Hepatocyte (in vitro differentiated cells): Measurements from ENCODE around the gene ERBB2. TPM values are rescaled to one million over a fixed set of nuclear protein-coding genes. Genes with fewer than 3 reads are reported as not detected.

Source experiments
- DNase-seq: peaks from one replicate; pipeline ENCODE4 v3.0.0-alpha.2; 2016; ENCODE audit warnings: low spot score
- H2AFZ ChIP-seq: fragments of 200-600 bp; sonication (generic); 2 replicates; pipeline ENCODE4 v1.6.0; 2016; ENCODE audit warnings: antibody characterized with exemption, mild to moderate bottlenecking
- H3K27ac ChIP-seq: fragments of 200-600 bp; sonication (generic); 2 replicates; pipeline ENCODE4 v1.5.1; 2016; ENCODE audit warnings: mild to moderate bottlenecking
- H3K27me3 ChIP-seq: fragments of 200-600 bp; sonication (generic); 2 replicates; pipeline ENCODE4 v1.6.1; 2016
- H3K36me3 ChIP-seq: fragments of 200-600 bp; sonication (generic); replicated peaks from 2 replicates; pipeline ENCODE4 v1.5.1; 2016; ENCODE audit warnings: low read depth; ENCODE audit not compliant: insufficient read depth
- H3K4me1 ChIP-seq: fragments of 200-600 bp; sonication (generic); 2 replicates; pipeline ENCODE4 v1.5.1; 2016; ENCODE audit warnings: mild to moderate bottlenecking, moderate library complexity; ENCODE audit not compliant: insufficient read depth
- H3K4me2 ChIP-seq: fragments of 200-600 bp; sonication (generic); 2 replicates; pipeline ENCODE4 v1.6.0; 2016
- H3K4me3 ChIP-seq: fragments of 200-600 bp; sonication (generic); 2 replicates; pipeline ENCODE4 v1.5.1; 2016; ENCODE audit warnings: mild to moderate bottlenecking
- H3K79me2 ChIP-seq: fragments of 200-600 bp; sonication (generic); 2 replicates; pipeline ENCODE4 v1.6.0; 2017; ENCODE audit warnings: mild to moderate bottlenecking
- H3K9me2 ChIP-seq: fragments of 200-600 bp; sonication (generic); replicated peaks from 2 replicates; pipeline ENCODE4 v1.6.0; 2017; ENCODE audit warnings: mild to moderate bottlenecking; ENCODE audit not compliant: insufficient read depth
- H3K9me3 ChIP-seq: fragments of 200-600 bp; sonication (generic); 2 replicates; pipeline ENCODE4 v1.5.1; 2016; ENCODE audit warnings: low read depth, mild to moderate bottlenecking
- H4K20me1 ChIP-seq: fragments of 200-600 bp; sonication (generic); 2 replicates; pipeline ENCODE4 v1.6.0; 2016; ENCODE audit warnings: mild to moderate bottlenecking; ENCODE audit not compliant: insufficient read depth, poor library complexity, severe bottlenecking
- EZH2 ChIP-seq: fragments of 200-600 bp; sonication (generic); IDR thresholded peaks from 2 replicates; pipeline ENCODE4 v1.6.1; 2016; ENCODE audit warnings: antibody characterized with exemption, mild to moderate bottlenecking, borderline replicate concordance
- EZH2phosphoT487 ChIP-seq: fragments of 200-600 bp; sonication (generic); IDR thresholded peaks from one replicate; pipeline ENCODE4 v1.6.1; 2018; ENCODE audit warnings: antibody characterized with exemption, mild to moderate bottlenecking, low read depth, moderate library complexity; ENCODE audit not compliant: unreplicated experiment, severe bottlenecking
- WGBS: methylation state at CpG from one replicate; pipeline ENCODE4 v1.1.6; 2016; ENCODE audit warnings: low lambda C conversion rate; ENCODE audit errors: missing lambda C conversion rate; 5-methylcytosine and 5-hydroxymethylcytosine counted together
- microRNA-seq: library from miRNA; unstranded; fragments of <30 nt; microRNA quantifications from one replicate; pipeline ENCODE4, GENCODE V29; 2017
- polyA plus RNA-seq: library from polyadenylated mRNA; unstranded; fragments of >200 nt; fragmentation: Nextera tagmentation; extraction: Ambion mirVana; gene quantifications from 2 replicates; pipeline ENCODE4 v1.2.1, GENCODE V29; 2016
- small RNA-seq: library from RNA; depleted of rRNA; stranded (forward); fragments of <200 nt; gene quantifications from one replicate; pipeline ENCODE3, GENCODE V24; 2014
- total RNA-seq: library from RNA; depleted of rRNA; stranded (reverse); fragments of >200 nt; gene quantifications from 2 replicates; pipeline ENCODE4 v1.2.3, GENCODE V29; 2014
- TF ChIP-seq, protein P1 (sequence below): fragments of 200-600 bp; sonication (generic); IDR thresholded peaks from 2 replicates; pipeline ENCODE4 v1.5.1; 2016; ENCODE audit warnings: antibody characterized with exemption, mild to moderate bottlenecking; ENCODE audit not compliant: poor library complexity

Gene ERBB2
- total and polyA plus RNA-seq, 2 experiments from 2014 or later: 76.4 to 93.1 TPM

DNA sequence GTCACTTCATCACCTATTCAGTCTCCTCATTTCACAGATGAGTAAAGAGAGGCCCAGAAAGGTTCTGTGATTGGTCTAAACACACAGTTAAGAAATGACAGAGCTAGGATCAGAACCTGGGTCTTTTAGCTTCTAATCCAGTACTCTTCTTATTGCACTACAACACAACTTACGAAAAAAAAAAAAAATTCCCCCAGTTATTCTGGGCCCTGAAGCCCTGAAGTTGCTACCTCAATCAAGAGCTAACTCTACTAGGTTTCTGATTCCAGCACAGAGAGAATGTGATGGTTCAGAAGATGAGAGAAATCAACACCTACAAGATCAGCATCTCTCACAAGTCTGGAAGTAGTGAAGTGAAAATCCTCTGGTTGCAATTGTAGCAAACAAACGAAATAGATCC is 75.2 kb downstream of the ERBB2 start:
- Histone ChIP-seq H2AFZ (no peak overlapping the region), H3K36me3 (no peaks in the 10 kb centered on the region), H3K9me2 (no peaks in the 10 kb centered on the region), H3K4me1 (no peaks in the 10 kb centered on the region), H3K27me3 (no peaks in the 10 kb centered on the region), H3K4me3 (no peak overlapping the region), H3K79me2 (no peaks in the 10 kb centered on the region), H3K27ac (no peak overlapping the region), H3K9me3 (no peaks in the 10 kb centered on the region), H4K20me1 (no peaks in the 10 kb centered on the region), H3K4me2 (no peak overlapping the region)
- WGBS: 92% methylated on average over 2 of the region's 2 CpGs
- TF ChIP-seq EZH2phosphoT487 (no peak), EZH2 (no peak)
- TF ChIP-seq, protein P1, sequence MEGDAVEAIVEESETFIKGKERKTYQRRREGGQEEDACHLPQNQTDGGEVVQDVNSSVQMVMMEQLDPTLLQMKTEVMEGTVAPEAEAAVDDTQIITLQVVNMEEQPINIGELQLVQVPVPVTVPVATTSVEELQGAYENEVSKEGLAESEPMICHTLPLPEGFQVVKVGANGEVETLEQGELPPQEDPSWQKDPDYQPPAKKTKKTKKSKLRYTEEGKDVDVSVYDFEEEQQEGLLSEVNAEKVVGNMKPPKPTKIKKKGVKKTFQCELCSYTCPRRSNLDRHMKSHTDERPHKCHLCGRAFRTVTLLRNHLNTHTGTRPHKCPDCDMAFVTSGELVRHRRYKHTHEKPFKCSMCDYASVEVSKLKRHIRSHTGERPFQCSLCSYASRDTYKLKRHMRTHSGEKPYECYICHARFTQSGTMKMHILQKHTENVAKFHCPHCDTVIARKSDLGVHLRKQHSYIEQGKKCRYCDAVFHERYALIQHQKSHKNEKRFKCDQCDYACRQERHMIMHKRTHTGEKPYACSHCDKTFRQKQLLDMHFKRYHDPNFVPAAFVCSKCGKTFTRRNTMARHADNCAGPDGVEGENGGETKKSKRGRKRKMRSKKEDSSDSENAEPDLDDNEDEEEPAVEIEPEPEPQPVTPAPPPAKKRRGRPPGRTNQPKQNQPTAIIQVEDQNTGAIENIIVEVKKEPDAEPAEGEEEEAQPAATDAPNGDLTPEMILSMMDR: no peak
- no peak for DNase-seq

DNA sequence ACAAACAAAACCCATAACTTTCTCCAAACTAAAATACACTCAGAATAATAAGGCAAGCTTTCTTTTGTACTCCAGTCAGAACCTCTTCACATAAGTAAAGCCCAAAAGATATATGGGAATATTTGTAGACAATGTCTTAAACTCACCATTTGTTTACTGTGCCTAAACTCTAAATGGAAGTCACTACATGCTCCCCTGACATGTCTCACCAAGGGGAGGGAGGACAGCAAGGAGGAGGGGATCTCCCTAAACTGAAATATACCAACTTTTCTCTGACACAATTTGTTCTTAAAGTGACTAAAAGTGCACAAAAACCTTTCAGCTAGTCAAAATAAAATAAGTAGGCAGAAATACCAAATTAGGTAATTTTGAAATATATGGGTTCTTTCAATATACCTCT is 76.4 kb downstream of the ERBB2 start:
- no peaks in the 10 kb centered on the region for H3K9me2 ChIP-seq
- H3K27me3 ChIP-seq: no peaks in the 10 kb centered on the region
- H2AFZ ChIP-seq: no peak overlapping the region
- H3K36me3 ChIP-seq: no peaks in the 10 kb centered on the region
- no peaks in the 10 kb centered on the region for H3K79me2 ChIP-seq
- no peaks in the 10 kb centered on the region for H3K4me1 ChIP-seq
- DNase-seq: no peak
- H3K4me2 ChIP-seq: no peak overlapping the region
- H4K20me1 ChIP-seq: no peaks in the 10 kb centered on the region
- H3K4me3 ChIP-seq: no peak overlapping the region
- no peak overlapping the region for H3K27ac ChIP-seq
- TF ChIP-seq, protein P1: no peak
- TF ChIP-seq EZH2 (no peak), EZH2phosphoT487 (no peak)
- no peaks in the 10 kb centered on the region for H3K9me3 ChIP-seq

DNA sequence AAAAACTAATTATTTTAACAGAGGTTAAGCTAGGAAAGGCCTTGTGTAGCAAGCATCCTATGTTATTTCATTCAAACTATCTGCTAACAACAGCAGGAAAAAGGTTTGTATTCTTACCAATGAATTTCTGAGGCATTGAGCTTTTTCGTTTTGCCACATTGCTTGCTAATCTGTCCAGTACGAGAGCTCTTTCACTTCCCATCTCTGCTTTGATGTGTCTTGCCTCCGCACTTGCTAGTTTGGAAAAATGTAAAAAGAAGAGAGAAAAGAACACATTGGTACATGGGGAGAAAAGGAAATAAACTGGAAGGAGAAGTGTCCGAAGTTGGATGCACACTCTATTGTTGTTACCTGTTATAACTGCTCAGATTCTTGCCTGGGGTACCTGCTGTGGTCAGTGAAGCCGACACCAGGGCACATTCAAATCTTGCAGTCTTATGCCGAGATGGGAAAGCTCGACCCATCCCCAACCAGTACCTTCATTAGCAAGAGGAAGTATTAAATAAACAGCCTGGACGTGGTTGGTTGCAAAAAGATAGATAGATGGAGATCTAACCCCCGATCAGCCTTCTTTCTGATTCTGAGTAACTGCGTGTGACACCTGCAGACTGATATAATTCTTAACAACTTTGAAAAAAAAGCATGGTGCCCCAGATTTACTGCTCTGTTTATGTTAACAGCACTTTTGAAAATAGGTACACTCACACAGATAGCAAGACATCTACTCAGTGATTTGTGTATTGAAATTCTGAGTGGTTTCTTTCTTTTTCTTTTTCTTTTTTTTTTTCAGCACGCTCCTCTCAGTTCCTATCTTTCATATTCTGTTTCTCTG is 77.9 kb downstream of the ERBB2 start:
- H3K27me3 ChIP-seq: no peaks in the 10 kb centered on the region
- TF ChIP-seq, protein P1: no peak
- no peak for TF ChIP-seq EZH2
- no peak for TF ChIP-seq EZH2phosphoT487
- H3K79me2 ChIP-seq: no peaks in the 10 kb centered on the region
- peaks cover 4% of the 10 kb centered on the region for H3K4me1 ChIP-seq
- no peak overlapping the region for H3K27ac ChIP-seq
- H3K9me3 ChIP-seq: no peaks in the 10 kb centered on the region
- H3K9me2 ChIP-seq: no peaks in the 10 kb centered on the region
- WGBS: 78% methylated on average over 11 of the region's 11 CpGs
- DNase-seq: no peak
- H2AFZ ChIP-seq: no peak overlapping the region
- H3K4me3 ChIP-seq: no peak overlapping the region
- H4K20me1 ChIP-seq: no peaks in the 10 kb centered on the region
- H3K4me2 ChIP-seq: no peak overlapping the region
- H3K36me3 ChIP-seq: no peaks in the 10 kb centered on the region

Small RNA genes within 50 kb of the gene (microRNA-seq; reads per million reads assigned to microRNA genes)
- 7.2 reads per million, percentile 18 among the genes with 10 or more reads in this experiment for gene MIR4728

Small RNA genes within 50 kb of the gene (small RNA-seq; reads per million reads assigned to genes)
- 0.16 reads per million for gene MIR4728

Other genes starting within 250 kb of the ERBB2 start
- 22.8 and 25.0 TPM in 2 replicates for gene MED1, start 248.8 kb upstream of the ERBB2 start, total RNA-seq
- gene MED1, start 248.8 kb upstream of the ERBB2 start, polyA plus RNA-seq: 7.3 and 8.7 TPM in 2 replicates
- 33.8 and 41.3 TPM in 2 replicates for gene CDK12, start 238.6 kb upstream of the ERBB2 start, total RNA-seq
- gene CDK12, start 238.6 kb upstream of the ERBB2 start, polyA plus RNA-seq: 7.7 and 10.2 TPM in 2 replicates
- not detected in 2 replicates for gene NEUROD2, start 92.1 kb upstream of the ERBB2 start, total RNA-seq
- gene NEUROD2, start 92.1 kb upstream of the ERBB2 start, polyA plus RNA-seq: not detected in 2 replicates
- gene PPP1R1B, start 73.1 kb upstream of the ERBB2 start, total RNA-seq: 1.5 TPM in 2 replicates
- 3.7 TPM in 2 replicates for gene PPP1R1B, start 73.1 kb upstream of the ERBB2 start, polyA plus RNA-seq
- 61.6 and 76.5 TPM in 2 replicates for gene STARD3, start 62.9 kb upstream of the ERBB2 start, total RNA-seq
- 89.0 and 90.3 TPM in 2 replicates for gene STARD3, start 62.9 kb upstream of the ERBB2 start, polyA plus RNA-seq
- gene TCAP, start 34.7 kb upstream of the ERBB2 start, total RNA-seq: 0.90 and 1.0 TPM in 2 replicates
- 0.64 and 0.66 TPM in 2 replicates for gene TCAP, start 34.7 kb upstream of the ERBB2 start, polyA plus RNA-seq
- gene PNMT, start 31.6 kb upstream of the ERBB2 start, total RNA-seq: 51.9 and 64.5 TPM in 2 replicates
- 203 and 204 TPM in 2 replicates for gene PNMT, start 31.6 kb upstream of the ERBB2 start, polyA plus RNA-seq
- gene PGAP3, start 12.0 kb upstream of the ERBB2 start, total RNA-seq: 26.8 and 33.0 TPM in 2 replicates
- gene PGAP3, start 12.0 kb upstream of the ERBB2 start, polyA plus RNA-seq: 35.4 and 35.6 TPM in 2 replicates
- gene MIEN1, start 30.5 kb downstream of the ERBB2 start, total RNA-seq: 37.2 and 72.6 TPM in 2 replicates
- 129 and 133 TPM in 2 replicates for gene MIEN1, start 30.5 kb downstream of the ERBB2 start, polyA plus RNA-seq
- 19.0 and 22.8 TPM in 2 replicates for gene GRB7, start 37.9 kb downstream of the ERBB2 start, total RNA-seq
- gene GRB7, start 37.9 kb downstream of the ERBB2 start, polyA plus RNA-seq: 29.4 and 29.7 TPM in 2 replicates
- under 0.01 TPM in 1 of 2 replicates, not detected in the other for gene IKZF3, start 164.2 kb downstream of the ERBB2 start, total RNA-seq
- not detected in 2 replicates for gene IKZF3, start 164.2 kb downstream of the ERBB2 start, polyA plus RNA-seq
- gene ZPBP2, start 168.1 kb downstream of the ERBB2 start, total RNA-seq: not detected in 2 replicates
- gene ZPBP2, start 168.1 kb downstream of the ERBB2 start, polyA plus RNA-seq: not detected in 2 replicates
- 7.9 and 10.3 TPM in 2 replicates for gene GSDMB, start 218.6 kb downstream of the ERBB2 start, total RNA-seq
- 6.4 and 6.9 TPM in 2 replicates for gene GSDMB, start 218.6 kb downstream of the ERBB2 start, polyA plus RNA-seq
- 52.8 and 73.3 TPM in 2 replicates for gene ORMDL3, start 227.5 kb downstream of the ERBB2 start, total RNA-seq
- gene ORMDL3, start 227.5 kb downstream of the ERBB2 start, polyA plus RNA-seq: 33.3 and 56.4 TPM in 2 replicates
- gene LRRC3C, start 227.7 kb downstream of the ERBB2 start, total RNA-seq: 0.57 TPM in 1 of 2 replicates, not detected in the other
- not detected in 2 replicates for gene LRRC3C, start 227.7 kb downstream of the ERBB2 start, polyA plus RNA-seq